Hepatocyte (in vitro differentiated cells): ENCODE data around the gene EMC1. TPM values are rescaled to one million over a fixed set of nuclear protein-coding genes. Genes with fewer than 3 reads are reported as not detected.

Experiments used
- DNase-seq: peaks from one replicate; pipeline ENCODE4 v3.0.0-alpha.2; 2016; ENCODE audit warnings: low spot score
- H2AFZ ChIP-seq: fragments of 200-600 bp; sonication (generic); 2 replicates; pipeline ENCODE4 v1.6.0; 2016; ENCODE audit warnings: antibody characterized with exemption, mild to moderate bottlenecking
- H3K27ac ChIP-seq: fragments of 200-600 bp; sonication (generic); 2 replicates; pipeline ENCODE4 v1.5.1; 2016; ENCODE audit warnings: mild to moderate bottlenecking
- H3K27me3 ChIP-seq: fragments of 200-600 bp; sonication (generic); 2 replicates; pipeline ENCODE4 v1.6.1; 2016
- H3K36me3 ChIP-seq: fragments of 200-600 bp; sonication (generic); replicated peaks from 2 replicates; pipeline ENCODE4 v1.5.1; 2016; ENCODE audit warnings: low read depth; ENCODE audit not compliant: insufficient read depth
- H3K4me1 ChIP-seq: fragments of 200-600 bp; sonication (generic); 2 replicates; pipeline ENCODE4 v1.5.1; 2016; ENCODE audit warnings: mild to moderate bottlenecking, moderate library complexity; ENCODE audit not compliant: insufficient read depth
- H3K4me2 ChIP-seq: fragments of 200-600 bp; sonication (generic); 2 replicates; pipeline ENCODE4 v1.6.0; 2016
- H3K4me3 ChIP-seq: fragments of 200-600 bp; sonication (generic); 2 replicates; pipeline ENCODE4 v1.5.1; 2016; ENCODE audit warnings: mild to moderate bottlenecking
- H3K79me2 ChIP-seq: fragments of 200-600 bp; sonication (generic); 2 replicates; pipeline ENCODE4 v1.6.0; 2017; ENCODE audit warnings: mild to moderate bottlenecking
- H3K9me2 ChIP-seq: fragments of 200-600 bp; sonication (generic); replicated peaks from 2 replicates; pipeline ENCODE4 v1.6.0; 2017; ENCODE audit warnings: mild to moderate bottlenecking; ENCODE audit not compliant: insufficient read depth
- H3K9me3 ChIP-seq: fragments of 200-600 bp; sonication (generic); 2 replicates; pipeline ENCODE4 v1.5.1; 2016; ENCODE audit warnings: low read depth, mild to moderate bottlenecking
- H4K20me1 ChIP-seq: fragments of 200-600 bp; sonication (generic); 2 replicates; pipeline ENCODE4 v1.6.0; 2016; ENCODE audit warnings: mild to moderate bottlenecking; ENCODE audit not compliant: insufficient read depth, poor library complexity, severe bottlenecking
- CTCF ChIP-seq: fragments of 200-600 bp; sonication (generic); IDR thresholded peaks from 2 replicates; pipeline ENCODE4 v1.5.1; 2016; ENCODE audit warnings: antibody characterized with exemption, mild to moderate bottlenecking; ENCODE audit not compliant: poor library complexity
- EZH2 ChIP-seq: fragments of 200-600 bp; sonication (generic); IDR thresholded peaks from 2 replicates; pipeline ENCODE4 v1.6.1; 2016; ENCODE audit warnings: antibody characterized with exemption, mild to moderate bottlenecking, borderline replicate concordance
- EZH2phosphoT487 ChIP-seq: fragments of 200-600 bp; sonication (generic); IDR thresholded peaks from one replicate; pipeline ENCODE4 v1.6.1; 2018; ENCODE audit warnings: antibody characterized with exemption, mild to moderate bottlenecking, low read depth, moderate library complexity; ENCODE audit not compliant: unreplicated experiment, severe bottlenecking
- WGBS: methylation state at CpG from one replicate; pipeline ENCODE4 v1.1.6; 2016; ENCODE audit warnings: low lambda C conversion rate; ENCODE audit errors: missing lambda C conversion rate; 5-methylcytosine and 5-hydroxymethylcytosine counted together
- polyA plus RNA-seq: library from polyadenylated mRNA; unstranded; fragments of >200 nt; fragmentation: Nextera tagmentation; extraction: Ambion mirVana; gene quantifications from 2 replicates; pipeline ENCODE4 v1.2.1, GENCODE V29; 2016
- total RNA-seq: library from RNA; depleted of rRNA; stranded (reverse); fragments of >200 nt; gene quantifications from 2 replicates; pipeline ENCODE4 v1.2.3, GENCODE V29; 2014

EMC1 gene
- total and polyA plus RNA-seq, 2 experiments from 2014 or later = 33.2 to 35.8 TPM

GRCh38 chr1:19178734-19179398 is 72.5 kb downstream of the EMC1 start:
- WGBS = 60% methylated on average over 5 of the region's 5 CpGs
- H3K4me1 ChIP-seq = peaks cover 8% of the 10 kb centered on the region
- H3K79me2 ChIP-seq = peaks cover 25% of the 10 kb centered on the region
- TF ChIP-seq CTCF = no peak
- H3K4me3 ChIP-seq = no peak overlapping the region
- H3K27me3 ChIP-seq = no peaks in the 10 kb centered on the region
- peaks cover 6% of the 10 kb centered on the region for H3K36me3 ChIP-seq
- H4K20me1 ChIP-seq = no peaks in the 10 kb centered on the region
- H2AFZ ChIP-seq = no peak overlapping the region
- no peaks in the 10 kb centered on the region for H3K9me3 ChIP-seq
- peak overlapping the region; percentile 12 for H3K4me2 ChIP-seq
- peak overlapping the region; percentile 54 for H3K27ac ChIP-seq
- DNase-seq = no peak
- H3K9me2 ChIP-seq = no peaks in the 10 kb centered on the region

- no peaks in the 10 kb centered on the region for H3K27me3 ChIP-seq
- H3K4me2 ChIP-seq = no peak overlapping the region
- H3K36me3 ChIP-seq = peaks cover 6% of the 10 kb centered on the region
- H3K4me1 ChIP-seq = peaks cover 8% of the 10 kb centered on the region
- no peak overlapping the region for H3K4me3 ChIP-seq
- WGBS = 61% methylated on average over 2 of the region's 2 CpGs
- no peak overlapping the region for H2AFZ ChIP-seq
- no peak for DNase-seq
- peaks cover 25% of the 10 kb centered on the region for H3K79me2 ChIP-seq
- no peaks in the 10 kb centered on the region for H3K9me2 ChIP-seq
- H3K9me3 ChIP-seq = no peaks in the 10 kb centered on the region
- no peak for TF ChIP-seq CTCF
- TF ChIP-seq EZH2phosphoT487 = no peak
- TF ChIP-seq EZH2 = no peak
- no peak overlapping the region for H3K27ac ChIP-seq
- H4K20me1 ChIP-seq = no peaks in the 10 kb centered on the region
Measured at GRCh38 chr1:19177811-19178210, 73.5 kb downstream of the EMC1 start.

- Histone ChIP-seq H3K36me3 (peaks cover 18% of the 10 kb centered on the region), H3K4me2 (no peak overlapping the region), H2AFZ (no peak overlapping the region), H3K27me3 (no peaks in the 10 kb centered on the region), H3K4me1 (no peaks in the 10 kb centered on the region), H4K20me1 (no peaks in the 10 kb centered on the region), H3K79me2 (peaks cover 23% of the 10 kb centered on the region), H3K27ac (no peak overlapping the region), H3K9me2 (no peaks in the 10 kb centered on the region), H3K4me3 (no peak overlapping the region), H3K9me3 (no peaks in the 10 kb centered on the region)
- no peak for DNase-seq
- 83% methylated on average over 2 of the region's 2 CpGs for WGBS
- TF ChIP-seq EZH2phosphoT487 = no peak
Measured at GRCh38 chr1:19169642-19170041, 81.7 kb downstream of the EMC1 start.

- peaks cover 14% of the 10 kb centered on the region for H3K79me2 ChIP-seq
- 97% methylated on average over 6 of the region's 6 CpGs for WGBS
- H3K27ac ChIP-seq = no peak overlapping the region
- H2AFZ ChIP-seq = no peak overlapping the region
- H3K36me3 ChIP-seq = peaks cover 11% of the 10 kb centered on the region
- H3K9me2 ChIP-seq = no peaks in the 10 kb centered on the region
- H3K9me3 ChIP-seq = no peaks in the 10 kb centered on the region
- H3K4me3 ChIP-seq = no peak overlapping the region
- no peaks in the 10 kb centered on the region for H3K4me1 ChIP-seq
- no peak for TF ChIP-seq EZH2
- TF ChIP-seq CTCF = no peak
- TF ChIP-seq EZH2phosphoT487 = no peak
- no peak for DNase-seq
- H4K20me1 ChIP-seq = no peaks in the 10 kb centered on the region
- H3K27me3 ChIP-seq = no peaks in the 10 kb centered on the region
- H3K4me2 ChIP-seq = no peak overlapping the region
Measured at GRCh38 chr1:19167140-19167539, 84.2 kb downstream of the EMC1 start.
